ENCODE measurements around the gene STS. TPM values are rescaled to one million over a fixed set of nuclear protein-coding genes. Genes with fewer than 3 reads are reported as not detected.

STS gene
- total and polyA plus RNA-seq, 10 of the 15 experiments (the other 5 are each of a cell fraction or from before 2014, with no cell fraction given), result 1.6 to 19.4 (median 4.7) TPM

DNA sequence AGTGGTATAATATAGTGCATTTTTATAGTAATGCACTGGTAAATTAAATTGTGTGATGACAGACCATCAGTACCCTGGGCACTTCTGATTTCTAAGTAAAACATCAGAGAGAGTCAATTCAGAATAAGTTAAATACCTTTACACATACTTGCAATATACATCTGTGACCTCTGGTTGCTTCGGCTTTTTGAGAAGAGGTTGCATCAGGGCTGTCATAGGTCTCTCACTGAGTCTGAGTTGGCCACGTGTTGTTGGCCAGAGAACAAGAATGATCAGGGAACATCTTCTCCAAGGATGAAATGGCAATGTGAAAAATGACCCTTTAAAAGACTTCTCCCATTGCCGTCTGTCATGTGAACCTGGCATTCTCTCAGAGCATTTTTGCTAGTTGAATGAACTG lies 37.3 kb downstream of the STS start:
- no peaks in the 10 kb centered on the region for H3K79me2 ChIP-seq (ENCODE audit: control insufficient read depth, insufficient read depth, low read length)
- CTCF ChIA-PET, result no interaction called here
- no peak for TF ChIP-seq SIN3A (IDR thresholded peaks at IDR 0.05; ENCODE audit: low read depth, low read length)
- no peak for TF ChIP-seq ASH2L (IDR thresholded peaks at IDR 0.05; ENCODE audit: borderline replicate concordance, low read depth)
- no peak for TF ChIP-seq CREM (IDR thresholded peaks at IDR 0.05; ENCODE audit: low read depth)
- no peak for TF ChIP-seq TAF1 (IDR thresholded peaks at IDR 0.05; ENCODE audit: borderline replicate concordance, low read depth, low read length)
- POLR2A ChIA-PET, result no interaction called here
- H2AFZ ChIP-seq (ENCODE audit: control insufficient read depth, low read depth, low read length), result no peak overlapping the region
- FAIRE-seq (no peak), ATAC-seq (no peak), DNase-seq (ENCODE audit: low read depth, low spot score) (no peak)
- no peak overlapping the region for H3K9ac ChIP-seq (ENCODE audit: control insufficient read depth, insufficient read depth, low read length)
- H3K4me2 ChIP-seq (ENCODE audit: control insufficient read depth, insufficient read depth), result no peak overlapping the region
- H3K27me3 ChIP-seq (replicated peaks in 1 of 2; ENCODE audit: control insufficient read depth in 2 of 2, insufficient read depth in 2 of 2, low read length in 1 of 2), result no peaks in the 10 kb centered on the region
- SMC1A ChIA-PET (ENCODE audit: uncharacterized antibody, unreplicated experiment), result no interaction called here
- in situ Hi-C loops (cut with MboI), result no loop called here
- H3K9me3 ChIP-seq (replicated peaks; ENCODE audit: control insufficient read depth, insufficient read depth, low read length), result no peaks in the 10 kb centered on the region
- H3K36me3 ChIP-seq (ENCODE audit: control insufficient read depth in 2 of 2, insufficient read depth in 2 of 2, low read length in 1 of 2), result no peaks in the 10 kb centered on the region; a peak in 1 of 4 replicates
- intact Hi-C loops (cut with micrococcal nuclease; ENCODE audit: unreplicated experiment), result no loop called here
- RAD21 ChIA-PET (ENCODE audit: unreplicated experiment), result no interaction called here
- H4K20me1 ChIP-seq (ENCODE audit: control insufficient read depth, insufficient read depth), result no peaks in the 10 kb centered on the region
- no peaks in the 10 kb centered on the region for H3K4me1 ChIP-seq (ENCODE audit: control insufficient read depth, insufficient read depth, low read length)
- H3K4me3 ChIP-seq, result no peak overlapping the region
- BruUV-seq (replicated peaks), result no TSS peak
- 79% methylated on average over 3 of the region's 3 CpGs for WGBS (ENCODE audit: insufficient coverage, insufficient replicate concordance, low lambda C conversion rate, missing lambda C conversion rate)
- H3K27ac ChIP-seq (ENCODE audit: control insufficient read depth, insufficient read depth), result no peak overlapping the region

DNA sequence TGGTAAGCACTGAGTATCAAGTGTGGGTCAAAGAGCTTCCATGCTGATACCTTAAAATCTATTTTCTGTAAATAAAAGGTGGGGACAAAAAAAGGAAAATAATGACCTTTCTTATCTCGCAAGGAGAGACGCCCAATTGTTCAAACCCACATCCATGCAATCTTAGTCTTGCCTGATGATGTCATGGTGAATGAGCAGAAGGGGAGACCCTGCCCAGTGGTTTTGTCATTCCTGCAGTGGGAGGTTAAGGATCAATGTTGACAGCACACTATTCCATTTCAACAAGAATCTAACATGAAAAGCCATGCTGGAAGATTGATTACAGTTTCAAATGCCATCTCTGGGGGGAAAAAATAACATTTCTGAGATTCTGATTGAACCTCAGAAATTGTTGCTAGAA lies 41.2 kb downstream of the STS start:
- no peak for DNase-seq (ENCODE audit: low read depth, low spot score)
- ChIA-PET POLR2A (no interaction called here), RAD21 (ENCODE audit: unreplicated experiment) (interaction anchor here (0.6 kb wide), 1 partner anchor 42 kb away, joined by 3 read pairs; no protein-coding TSS in a partner anchor), CTCF (interaction anchor here (0.9 to 1.0 kb wide), 2 partner anchors 24 to 396 kb away, joined by 3 read pairs; no protein-coding TSS in a partner anchor), SMC1A (ENCODE audit: uncharacterized antibody, unreplicated experiment) (no interaction called here)
- FAIRE-seq, result no peak
- no TSS peak for BruUV-seq (replicated peaks)
- H3K27ac ChIP-seq (ENCODE audit: control insufficient read depth, insufficient read depth), result no peak overlapping the region
- in situ Hi-C loops (cut with MboI), result no loop called here
- no peaks in the 10 kb centered on the region for H3K27me3 ChIP-seq (replicated peaks in 1 of 2; ENCODE audit: control insufficient read depth in 2 of 2, insufficient read depth in 2 of 2, low read length in 1 of 2)
- WGBS (ENCODE audit: insufficient coverage, insufficient replicate concordance, low lambda C conversion rate, missing lambda C conversion rate), result 100% methylated on average over 2 of the region's 2 CpGs
- no peak overlapping the region for H2AFZ ChIP-seq (ENCODE audit: control insufficient read depth, low read depth, low read length)
- no peaks in the 10 kb centered on the region for H4K20me1 ChIP-seq (ENCODE audit: control insufficient read depth, insufficient read depth)
- H3K9me3 ChIP-seq (replicated peaks; ENCODE audit: control insufficient read depth, insufficient read depth, low read length), result no peaks in the 10 kb centered on the region
- no peak overlapping the region for H3K4me2 ChIP-seq (ENCODE audit: control insufficient read depth, insufficient read depth)
- H3K4me3 ChIP-seq, result no peak overlapping the region
- ATAC-seq, result no peak
- H3K79me2 ChIP-seq (ENCODE audit: control insufficient read depth, insufficient read depth, low read length), result no peaks in the 10 kb centered on the region
- H3K4me1 ChIP-seq (ENCODE audit: control insufficient read depth, insufficient read depth, low read length), result no peaks in the 10 kb centered on the region
- no peaks in the 10 kb centered on the region; a peak in 1 of 4 replicates for H3K36me3 ChIP-seq (ENCODE audit: control insufficient read depth in 2 of 2, insufficient read depth in 2 of 2, low read length in 1 of 2)
- no peak overlapping the region for H3K9ac ChIP-seq (ENCODE audit: control insufficient read depth, insufficient read depth, low read length)
- intact Hi-C loops (cut with micrococcal nuclease; ENCODE audit: unreplicated experiment), result loop anchor here (2.0 kb wide), 1 partner anchor 398 kb away; no protein-coding TSS in a partner anchor
- TF ChIP-seq, protein P1, sequence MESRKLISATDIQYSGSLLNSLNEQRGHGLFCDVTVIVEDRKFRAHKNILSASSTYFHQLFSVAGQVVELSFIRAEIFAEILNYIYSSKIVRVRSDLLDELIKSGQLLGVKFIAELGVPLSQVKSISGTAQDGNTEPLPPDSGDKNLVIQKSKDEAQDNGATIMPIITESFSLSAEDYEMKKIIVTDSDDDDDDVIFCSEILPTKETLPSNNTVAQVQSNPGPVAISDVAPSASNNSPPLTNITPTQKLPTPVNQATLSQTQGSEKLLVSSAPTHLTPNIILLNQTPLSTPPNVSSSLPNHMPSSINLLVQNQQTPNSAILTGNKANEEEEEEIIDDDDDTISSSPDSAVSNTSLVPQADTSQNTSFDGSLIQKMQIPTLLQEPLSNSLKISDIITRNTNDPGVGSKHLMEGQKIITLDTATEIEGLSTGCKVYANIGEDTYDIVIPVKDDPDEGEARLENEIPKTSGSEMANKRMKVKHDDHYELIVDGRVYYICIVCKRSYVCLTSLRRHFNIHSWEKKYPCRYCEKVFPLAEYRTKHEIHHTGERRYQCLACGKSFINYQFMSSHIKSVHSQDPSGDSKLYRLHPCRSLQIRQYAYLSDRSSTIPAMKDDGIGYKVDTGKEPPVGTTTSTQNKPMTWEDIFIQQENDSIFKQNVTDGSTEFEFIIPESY (IDR thresholded peaks at IDR 0.05), result no peak
- TF ChIP-seq NFIC (IDR thresholded peaks at IDR 0.05; ENCODE audit: low read depth, low read length) (no peak), ZBTB40 (IDR thresholded peaks at IDR 0.05; ENCODE audit: borderline replicate concordance) (no peak), ZSCAN29 (IDR thresholded peaks at IDR 0.05) (no peak), EZH2 (IDR thresholded peaks at IDR 0.05; ENCODE audit: borderline replicate concordance, control insufficient read depth, low read depth, low read length) (no peak), ATF3 (IDR thresholded peaks at IDR 0.05; ENCODE audit: borderline replicate concordance, extremely low read depth, low read depth, low read length) (no peak), SMARCA5 (IDR thresholded peaks at IDR 0.05) (no peak)

Measured in GM12878 (cell line).